Right lobe of liver (tissue), 4 donors: Measurements from ENCODE around the gene ENOPH1.

ENCODE experiments used
- POLR2A ChIP-seq: fragments of 450-650 bp; IDR thresholded peaks from one replicate; pipeline ENCODE4 v1.6.1; 2017; ENCODE audit warnings: antibody characterized with exemption, mild to moderate bottlenecking
- TF ChIP-seq, protein P1 (sequence below), 4 donors: fragments of 200-600 bp in 3 of 4; fragments of 450-650 bp in 1 of 4; IDR thresholded peaks; one replicate each; pipeline versions ENCODE4 v1.5.1 to v1.8.0; 2016 to 2022; ENCODE audit warnings: antibody characterized with exemption in 4 of 4, mild to moderate bottlenecking in 2 of 4
- donor health status: DM: no; HTN: no; CAD: no.
- donor health status: DM: no; HTN: no; CAD: no.
- donor health status: DM: no; HTN: yes; CAD: no.

DNA sequence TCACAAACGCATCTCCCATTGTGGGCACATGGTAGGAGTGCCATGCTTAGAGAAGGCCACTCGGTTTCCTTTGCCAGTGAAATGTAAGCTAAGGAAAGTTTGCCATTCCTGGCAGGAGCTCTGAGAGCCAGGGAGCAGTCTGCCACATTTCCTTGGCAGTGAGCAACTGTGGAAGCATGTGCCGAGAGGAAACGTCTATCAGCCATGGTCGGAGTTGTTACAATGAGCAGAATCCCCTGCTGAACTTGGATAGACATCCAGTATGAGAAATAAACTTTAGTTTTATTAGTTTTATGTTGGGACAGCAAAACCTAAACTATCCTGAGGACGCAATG is 51.1 kb downstream of the ENOPH1 start:
- TF ChIP-seq, protein P1, sequence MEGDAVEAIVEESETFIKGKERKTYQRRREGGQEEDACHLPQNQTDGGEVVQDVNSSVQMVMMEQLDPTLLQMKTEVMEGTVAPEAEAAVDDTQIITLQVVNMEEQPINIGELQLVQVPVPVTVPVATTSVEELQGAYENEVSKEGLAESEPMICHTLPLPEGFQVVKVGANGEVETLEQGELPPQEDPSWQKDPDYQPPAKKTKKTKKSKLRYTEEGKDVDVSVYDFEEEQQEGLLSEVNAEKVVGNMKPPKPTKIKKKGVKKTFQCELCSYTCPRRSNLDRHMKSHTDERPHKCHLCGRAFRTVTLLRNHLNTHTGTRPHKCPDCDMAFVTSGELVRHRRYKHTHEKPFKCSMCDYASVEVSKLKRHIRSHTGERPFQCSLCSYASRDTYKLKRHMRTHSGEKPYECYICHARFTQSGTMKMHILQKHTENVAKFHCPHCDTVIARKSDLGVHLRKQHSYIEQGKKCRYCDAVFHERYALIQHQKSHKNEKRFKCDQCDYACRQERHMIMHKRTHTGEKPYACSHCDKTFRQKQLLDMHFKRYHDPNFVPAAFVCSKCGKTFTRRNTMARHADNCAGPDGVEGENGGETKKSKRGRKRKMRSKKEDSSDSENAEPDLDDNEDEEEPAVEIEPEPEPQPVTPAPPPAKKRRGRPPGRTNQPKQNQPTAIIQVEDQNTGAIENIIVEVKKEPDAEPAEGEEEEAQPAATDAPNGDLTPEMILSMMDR (IDR thresholded peaks at IDR 0.05) = no peak
- TF ChIP-seq POLR2A = no peak
